ENCODE measurements around the gene FGF11.

The FGF11 gene

GRCh38 chr17:7439462-7440112 is at the start of gene FGF11:
FGF11 (plus strand) TSS chr17:7439512; CDS start chr17:7439621, 109 bp downstream.
- no peak for DNase-seq

- DNase-seq = no peak
Observed at GRCh38 chr17:7389924-7390910, 49.1 kb upstream of the FGF11 start.

- no peak for DNase-seq
Observed at GRCh38 chr17:7391307-7391706, 48.0 kb upstream of the FGF11 start.

- no peak for DNase-seq
Observed at GRCh38 chr17:7392696-7393612, 46.4 kb upstream of the FGF11 start.

GRCh38 chr17:7393613-7394451 is 45.5 kb upstream of the FGF11 start:
- peak; percentile 63 for DNase-seq

GRCh38 chr17:7394452-7395191 is 44.7 kb upstream of the FGF11 start, which contains the start of gene PLSCR3:
PLSCR3 (minus strand) TSS chr17:7394525; CDS start chr17:7394110, 415 bp downstream.
- peak; percentile 85 for DNase-seq

- DNase-seq = no peak
Observed at GRCh38 chr17:7396147-7396546, 43.2 kb upstream of the FGF11 start.

- DNase-seq = no peak
Observed at GRCh38 chr17:7398612-7399011, 40.7 kb upstream of the FGF11 start.

- DNase-seq = no peak
Observed at GRCh38 chr17:7403043-7403726, 36.1 kb upstream of the FGF11 start.

- DNase-seq = no peak
Observed at GRCh38 chr17:7403727-7403976, 35.7 kb upstream of the FGF11 start.

GRCh38 chr17:7403977-7404736 is 35.2 kb upstream of the FGF11 start, which contains the start of gene TMEM256:
TMEM256 (minus strand) TSS chr17:7404097; CDS start chr17:7404084, 13 bp downstream.
- DNase-seq = peak; percentile 95

- DNase-seq = peak; percentile 74
Observed at GRCh38 chr17:7404737-7405349, 34.5 kb upstream of the FGF11 start.

GRCh38 chr17:7405350-7406234 is 33.7 kb upstream of the FGF11 start:
- no peak for DNase-seq

GRCh38 chr17:7406235-7406825 is 33.0 kb upstream of the FGF11 start:
- no peak for DNase-seq

- no peak for DNase-seq
Observed at GRCh38 chr17:7407082-7407481, 32.2 kb upstream of the FGF11 start.

- DNase-seq = no peak
Observed at GRCh38 chr17:7407485-7408251, 31.6 kb upstream of the FGF11 start, which contains the start of gene NLGN2. NLGN2 (plus strand) TSS chr17:7407845; CDS start chr17:7408256, 411 bp downstream.

GRCh38 chr17:7408252-7408727 is 31.0 kb upstream of the FGF11 start:
- peak; percentile 32 for DNase-seq

Data from activated naive CD4-positive, alpha-beta T cell treated with Interleukin-2 at 50 U/mL for 16 hours (primary cell).